22Rv1 (cell line): ENCODE data around the gene MIB2.

Source experiments
- ZFX ChIP-seq: fragments of 450-650 bp; IDR thresholded peaks from 2 replicates; pipeline ENCODE4 v1.6.1; 2017; ENCODE audit warnings: antibody characterized with exemption, borderline replicate concordance
- TF ChIP-seq, protein P1 (sequence below): fragments of 450-650 bp; IDR thresholded peaks from 2 replicates; pipeline ENCODE4 v1.5.1; 2017; ENCODE audit warnings: mild to moderate bottlenecking

DNA sequence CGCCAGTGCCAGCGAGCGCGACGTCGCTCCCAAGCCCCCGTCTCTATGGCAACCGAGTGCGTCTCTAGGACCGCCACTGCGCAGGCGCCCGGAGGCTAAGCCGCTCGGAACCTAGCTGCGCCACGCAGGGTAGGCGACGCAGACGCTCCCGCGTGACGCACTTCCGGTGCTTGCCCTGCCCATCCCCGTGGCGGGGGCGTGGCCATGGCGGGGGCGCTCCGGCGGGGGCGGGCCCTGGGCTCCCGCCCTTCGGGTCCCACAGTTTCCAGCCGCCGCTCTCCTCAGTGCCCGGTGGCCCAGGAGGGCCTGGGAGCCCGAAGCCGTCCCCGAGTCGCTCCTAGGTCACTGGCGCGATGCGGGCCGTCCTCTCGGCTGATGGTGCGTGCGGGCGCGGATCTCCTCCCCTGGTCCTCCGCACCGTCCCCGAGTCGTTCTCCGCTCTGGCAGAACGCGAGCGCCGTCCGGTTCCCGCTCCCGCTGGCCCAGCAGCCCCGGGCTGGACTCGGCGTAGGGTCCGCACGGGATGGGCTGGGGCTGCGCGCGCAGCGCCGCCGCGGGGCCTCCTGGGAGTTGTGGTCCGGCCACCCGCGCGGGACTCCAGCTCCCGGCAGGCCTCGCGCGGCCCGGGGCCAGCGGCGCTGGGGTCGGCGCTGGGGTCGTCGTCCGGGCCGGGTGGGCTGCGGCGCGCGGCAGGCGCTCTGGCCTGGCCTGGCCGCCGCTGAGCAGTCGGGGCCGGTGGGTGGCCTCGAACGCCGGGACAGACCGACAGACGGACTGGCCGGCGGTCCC lies at the start of gene MIB2:
- TF ChIP-seq, protein P1, sequence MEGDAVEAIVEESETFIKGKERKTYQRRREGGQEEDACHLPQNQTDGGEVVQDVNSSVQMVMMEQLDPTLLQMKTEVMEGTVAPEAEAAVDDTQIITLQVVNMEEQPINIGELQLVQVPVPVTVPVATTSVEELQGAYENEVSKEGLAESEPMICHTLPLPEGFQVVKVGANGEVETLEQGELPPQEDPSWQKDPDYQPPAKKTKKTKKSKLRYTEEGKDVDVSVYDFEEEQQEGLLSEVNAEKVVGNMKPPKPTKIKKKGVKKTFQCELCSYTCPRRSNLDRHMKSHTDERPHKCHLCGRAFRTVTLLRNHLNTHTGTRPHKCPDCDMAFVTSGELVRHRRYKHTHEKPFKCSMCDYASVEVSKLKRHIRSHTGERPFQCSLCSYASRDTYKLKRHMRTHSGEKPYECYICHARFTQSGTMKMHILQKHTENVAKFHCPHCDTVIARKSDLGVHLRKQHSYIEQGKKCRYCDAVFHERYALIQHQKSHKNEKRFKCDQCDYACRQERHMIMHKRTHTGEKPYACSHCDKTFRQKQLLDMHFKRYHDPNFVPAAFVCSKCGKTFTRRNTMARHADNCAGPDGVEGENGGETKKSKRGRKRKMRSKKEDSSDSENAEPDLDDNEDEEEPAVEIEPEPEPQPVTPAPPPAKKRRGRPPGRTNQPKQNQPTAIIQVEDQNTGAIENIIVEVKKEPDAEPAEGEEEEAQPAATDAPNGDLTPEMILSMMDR: no peak
- no peak for TF ChIP-seq ZFX
